Keratinocyte (primary cell): Measurements from ENCODE around the gene FYTTD1. TPM values are rescaled to one million over a fixed set of nuclear protein-coding genes. Genes with fewer than 3 reads are reported as not detected.

Source experiments
- DNase-seq: peaks from one replicate; pipeline ENCODE4 v3.0.0-alpha.2; 2011; ENCODE audit warnings: low read depth, missing footprints, low spot score
- FAIRE-seq: peaks from 2 replicates; lab custom pipeline; 2011; peaks lifted over from hg19 to GRCh38; lab: Jason Lieb, UNC
- H2AFZ ChIP-seq: 2 replicates; pipeline ENCODE4 v1.6.0; 2012; ENCODE audit warnings: low read length, control low read depth, inconsistent platforms; ENCODE audit not compliant: control insufficient read depth
- H3K27ac ChIP-seq: 2 replicates; pipeline ENCODE4 v1.5.1; 2011; ENCODE audit warnings: low read length; ENCODE audit not compliant: control insufficient read depth, insufficient read depth
- H3K27me3 ChIP-seq: 3 replicates; pipeline ENCODE4 v1.6.0; 2011; ENCODE audit warnings: low read length; ENCODE audit not compliant: control insufficient read depth, insufficient read depth; ENCODE audit errors: extremely low read depth
- H3K36me3 ChIP-seq, 2 experiments: 2 replicates in 1 of 2; 3 replicates in 1 of 2; pipeline ENCODE4 v1.5.1; 2011; ENCODE audit warnings: low read length in 2 of 2, mild to moderate bottlenecking in 1 of 2; ENCODE audit not compliant: control insufficient read depth in 2 of 2, insufficient read depth in 2 of 2; ENCODE audit errors: extremely low read depth in 1 of 2
- H3K4me1 ChIP-seq: 3 replicates; pipeline ENCODE4 v1.5.1; 2011; ENCODE audit warnings: low read length; ENCODE audit not compliant: control insufficient read depth, insufficient read depth; ENCODE audit errors: extremely low read depth
- H3K4me2 ChIP-seq: 3 replicates; pipeline ENCODE4 v1.6.0; 2011; ENCODE audit warnings: low read depth, low read length; ENCODE audit not compliant: control insufficient read depth, insufficient read depth; ENCODE audit errors: extremely low read depth
- H3K4me3 ChIP-seq, 3 experiments: fragments of 200-600 bp in 1 of 3; sonication (generic) in 1 of 3; 2 replicates in 2 of 3; 3 replicates in 1 of 3; pipeline ENCODE4 v1.5.1; 2011 to 2016; ENCODE audit warnings: low read length in 3 of 3, mild to moderate bottlenecking in 3 of 3, control low read depth in 2 of 3, inconsistent platforms in 1 of 3, low read depth in 1 of 3, mixed read lengths in 1 of 3, mixed run types in 1 of 3, moderate library complexity in 1 of 3; ENCODE audit not compliant: control insufficient read depth in 2 of 3, insufficient read depth in 2 of 3; ENCODE audit errors: extremely low read depth in 1 of 3
- H3K79me2 ChIP-seq: 2 replicates; pipeline ENCODE4 v1.6.0; 2012; ENCODE audit warnings: low read length; ENCODE audit not compliant: control insufficient read depth, insufficient read depth
- H3K9ac ChIP-seq: 3 replicates; pipeline ENCODE4 v1.6.0; 2011; ENCODE audit warnings: low read length; ENCODE audit not compliant: control insufficient read depth, insufficient read depth; ENCODE audit errors: extremely low read depth
- H3K9me1 ChIP-seq: 3 replicates; pipeline ENCODE4 v1.6.0; 2011; ENCODE audit warnings: low read length; ENCODE audit not compliant: control insufficient read depth, insufficient read depth; ENCODE audit errors: extremely low read depth
- H3K9me3 ChIP-seq: 2 replicates; pipeline ENCODE4 v1.5.1; 2012; ENCODE audit warnings: low read depth, low read length; ENCODE audit not compliant: control insufficient read depth
- H4K20me1 ChIP-seq: 3 replicates; pipeline ENCODE4 v1.6.0; 2011; ENCODE audit warnings: low read length; ENCODE audit not compliant: control insufficient read depth, insufficient read depth; ENCODE audit errors: extremely low read depth
- CTCF ChIP-seq, 3 experiments: IDR thresholded peaks in 1 of 3; conservative IDR thresholded peaks in 1 of 3; optimal IDR thresholded peaks in 1 of 3; 2 replicates in 2 of 3; 3 replicates in 1 of 3; pipeline versions ENCODE3 to v1.5.1; 2011; ENCODE audit warnings: low read length in 3 of 3, mild to moderate bottlenecking in 3 of 3, moderate library complexity in 2 of 3, control low read depth in 1 of 3, inconsistent platforms in 1 of 3; ENCODE audit not compliant: insufficient read depth in 2 of 3; ENCODE audit errors: extremely low read depth in 1 of 3
- EZH2 ChIP-seq: IDR thresholded peaks from one replicate; pipeline ENCODE4 v1.6.1; 2012; ENCODE audit warnings: inconsistent platforms, mild to moderate bottlenecking, low read length, moderate library complexity
- dilution Hi-C: fragments of 300-500 bp; cut with MboI; formaldehyde crosslinking; loops from one replicate; pipeline ENCODE4 v1.7.0; 2020; ENCODE audit warnings: low sequenced_read_pairs; ENCODE audit not compliant: extremely low pct_ligation_motif_present
- polyA minus RNA-seq, 3 experiments: library from RNA; depleted of rRNA, polyadenylated mRNA; stranded (reverse); fragments of >200 nt; gene quantifications; 1 replicate in 1 of 3; 2 replicates in 1 of 3; 3 replicates in 1 of 3; pipeline ENCODE4 v1.2.3, GENCODE V29; 2011
- polyA plus RNA-seq, 5 experiments: library from polyadenylated mRNA; depleted of rRNA in 3 of 5; stranded (reverse) in 3 of 5; stranded (forward) in 1 of 5; unstranded in 1 of 5; fragments of >200 nt; gene quantifications; 1 replicate in 1 of 5; 2 replicates in 3 of 5; 3 replicates in 1 of 5; pipeline versions ENCODE4 v1.2.1 to v1.2.3, GENCODE V29; 2011 to 2012; ENCODE audit warnings: missing spikeins in 2 of 5, low read depth in 1 of 5, low replicate concordance in 1 of 5

Gene FYTTD1
- polyA plus RNA-seq (34.0 to 48.0 TPM (median 35.6 TPM) in 3 replicates), polyA minus RNA-seq (5.1 to 46.7 TPM (median 26.8 TPM) in 3 replicates)
- polyA plus RNA-seq (2011; ENCODE audit: low read depth), result 67.5 TPM
- polyA plus RNA-seq (2011; cell fraction: cytosol; rRNA removed), result 26.6 and 50.9 TPM in 2 replicates
- 16.9 and 24.3 TPM in 2 replicates for polyA plus RNA-seq (2011; cell fraction: nucleus; rRNA removed)
- polyA plus RNA-seq (2012; ENCODE audit: low replicate concordance), result 42.3 and 49.7 TPM in 2 replicates
- polyA minus RNA-seq (2011; cell fraction: cytosol; rRNA and poly(A)+ RNA removed), result 55.6 TPM
- 9.5 and 21.3 TPM in 2 replicates for polyA minus RNA-seq (2011; cell fraction: nucleus; rRNA and poly(A)+ RNA removed)

GRCh38 chr3:197749601-197750395 lies at the start of gene FYTTD1:
TSS of gene FYTTD1 (plus strand) at chr3:197749883. CDS start at chr3:197749972, 89 bp downstream.
- Histone ChIP-seq H3K9ac (peak within 1 kb of the TSS; percentile 84), H3K9me1 (peaks cover 2% of the 10 kb centered on the region), H3K9me3 (no peaks in the 10 kb centered on the region), H3K4me3 (peak within 1 kb of the TSS; percentile 80 to 93 (median 85)), H3K27ac (peak within 1 kb of the TSS; percentile 72), H4K20me1 (peaks cover 3% of the 10 kb centered on the region), H2AFZ (peak within 1 kb of the TSS; percentile 95), H3K27me3 (no peaks in the 10 kb centered on the region), H3K4me1 (peaks cover 18% of the 10 kb centered on the region), H3K79me2 (peaks cover 40% of the 10 kb centered on the region), H3K4me2 (peak within 1 kb of the TSS; percentile 80), H3K36me3 (no peaks in the 10 kb centered on the region)
- dilution Hi-C loops, result no loop called here
- TF ChIP-seq CTCF (optimal IDR thresholded peaks at IDR 0.05 in 1 of 3, IDR thresholded peaks at IDR 0.05 in 1 of 3, conservative IDR thresholded peaks at IDR 0.05 in 1 of 3; ENCODE audit: extremely low read depth in 1 of 3, insufficient read depth in 2 of 3, low read length in 3 of 3) (peak; percentile 18 to 67 (median 41)), EZH2 (no peak)
- FAIRE-seq (no peak), DNase-seq (no peak)

GRCh38 chr3:197700095-197700494 lies 49.6 kb upstream of the FYTTD1 start:
- H3K27ac ChIP-seq, result no peak overlapping the region
- no peaks in the 10 kb centered on the region for H4K20me1 ChIP-seq
- dilution Hi-C loops, result no loop called here
- no peak overlapping the region for H3K4me3 ChIP-seq
- H3K79me2 ChIP-seq, result no peaks in the 10 kb centered on the region
- DNase-seq (no peak), FAIRE-seq (no peak)
- no peak overlapping the region for H2AFZ ChIP-seq
- H3K27me3 ChIP-seq, result no peaks in the 10 kb centered on the region
- H3K9me1 ChIP-seq, result no peaks in the 10 kb centered on the region
- peaks cover 29 to 47% of the 10 kb centered on the region in 2 experiments for H3K36me3 ChIP-seq
- no peak overlapping the region for H3K9ac ChIP-seq
- H3K9me3 ChIP-seq, result no peaks in the 10 kb centered on the region
- TF ChIP-seq EZH2, result no peak
- no peaks in the 10 kb centered on the region for H3K4me1 ChIP-seq
- H3K4me2 ChIP-seq, result no peak overlapping the region
